Measurements from ENCODE around the gene UQCRC2.
"Not testable (repeated sequence)": the region's sequence is repeated elsewhere in the genome, so short reads cannot be mapped to it uniquely, and the experiment has no call there.

Gene UQCRC2

GRCh38 chr16:22013486-22013885, 60.3 kb downstream of the UQCRC2 start:
- DNase-seq = no peak

GRCh38 chr16:22014271-22014873, 61.2 kb downstream of the UQCRC2 start:
- DNase-seq = no peak

DNA sequence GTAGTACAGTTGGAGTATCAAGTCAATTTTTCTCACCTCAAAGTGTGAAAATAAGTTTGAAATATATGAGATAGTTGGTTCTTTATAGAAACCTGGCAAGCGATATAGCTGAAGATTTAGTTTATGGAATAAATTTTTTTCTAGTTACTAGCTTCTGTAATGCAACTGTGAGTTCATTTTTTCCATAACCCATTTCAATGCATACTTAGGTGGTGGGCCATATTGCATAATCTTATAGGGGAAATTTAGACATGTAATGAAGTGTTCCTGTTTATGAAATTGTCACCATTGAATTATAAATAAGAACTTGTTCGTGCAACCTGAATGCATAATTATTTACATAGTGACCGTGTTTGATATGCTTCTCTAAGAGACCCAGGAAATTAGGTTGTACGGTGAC, 63.8 kb downstream of the UQCRC2 start:
- no peak for DNase-seq

DNA sequence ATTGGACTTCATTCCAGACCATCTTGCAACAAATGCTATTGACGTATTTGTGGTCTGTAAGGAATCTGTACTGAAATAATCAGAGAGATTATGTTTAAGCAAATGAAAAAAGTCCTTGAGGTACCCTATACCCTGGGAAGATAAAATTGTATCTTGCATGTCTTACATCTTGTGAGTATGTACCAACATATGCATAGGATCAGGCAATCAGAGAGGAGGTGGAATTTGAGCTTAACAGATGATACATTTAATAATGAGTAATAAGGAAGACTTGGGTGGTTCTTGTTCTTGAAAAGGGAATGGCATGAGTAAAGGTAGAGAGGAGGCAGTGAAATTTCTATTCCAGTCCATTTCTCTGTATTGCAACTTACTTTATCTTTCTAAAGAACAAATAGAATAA, 65.4 kb downstream of the UQCRC2 start:
- no peak for DNase-seq

DNA sequence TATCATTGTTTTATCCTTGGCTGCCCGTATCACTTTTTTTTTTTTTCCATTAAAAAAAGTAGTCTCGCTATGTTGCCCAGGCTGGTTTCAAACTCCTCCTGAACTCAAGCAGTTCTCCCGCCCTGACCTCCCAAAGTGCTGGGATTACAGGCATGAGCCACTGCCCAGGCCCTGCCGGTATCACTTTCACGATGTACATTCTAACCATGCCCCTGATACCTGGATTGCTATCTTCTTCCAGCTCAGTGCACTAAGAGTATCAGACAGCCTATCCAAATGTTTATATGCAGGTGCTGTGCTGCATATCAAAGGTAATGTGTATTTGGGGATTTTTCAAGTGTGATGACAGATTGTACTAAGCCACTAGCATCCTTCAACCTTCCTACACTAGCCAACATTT, 69.0 kb downstream of the UQCRC2 start:
- no peak for DNase-seq

DNA sequence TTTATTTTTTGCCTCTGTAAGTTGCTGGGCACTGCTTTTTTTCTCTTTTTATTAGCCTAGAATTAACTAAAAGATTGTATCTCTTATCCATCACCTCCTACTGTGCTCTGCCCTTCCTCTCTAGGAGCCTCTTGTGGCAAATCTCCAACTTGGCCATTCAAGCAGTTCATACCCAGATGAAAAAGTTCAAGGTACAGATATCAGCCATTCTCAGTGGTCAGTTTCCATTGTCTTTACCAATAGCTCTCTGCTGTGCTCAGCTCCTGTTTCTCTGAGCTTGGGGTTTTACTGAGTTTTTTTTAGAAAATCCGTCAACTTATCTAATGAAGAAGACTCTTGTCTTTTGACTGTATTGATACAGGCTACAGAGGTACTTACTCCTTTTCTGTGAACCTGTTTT, 70.3 kb downstream of the UQCRC2 start:
- no peak for DNase-seq

- not testable (repeated sequence) for DNase-seq
Observed at GRCh38 chr16:22024785-22025184, 71.6 kb downstream of the UQCRC2 start.

GRCh38 chr16:22027633-22028032, 74.5 kb downstream of the UQCRC2 start:
- no peak for DNase-seq

- DNase-seq = no peak
Observed at GRCh38 chr16:22029632-22030031, 76.5 kb downstream of the UQCRC2 start.

DNA sequence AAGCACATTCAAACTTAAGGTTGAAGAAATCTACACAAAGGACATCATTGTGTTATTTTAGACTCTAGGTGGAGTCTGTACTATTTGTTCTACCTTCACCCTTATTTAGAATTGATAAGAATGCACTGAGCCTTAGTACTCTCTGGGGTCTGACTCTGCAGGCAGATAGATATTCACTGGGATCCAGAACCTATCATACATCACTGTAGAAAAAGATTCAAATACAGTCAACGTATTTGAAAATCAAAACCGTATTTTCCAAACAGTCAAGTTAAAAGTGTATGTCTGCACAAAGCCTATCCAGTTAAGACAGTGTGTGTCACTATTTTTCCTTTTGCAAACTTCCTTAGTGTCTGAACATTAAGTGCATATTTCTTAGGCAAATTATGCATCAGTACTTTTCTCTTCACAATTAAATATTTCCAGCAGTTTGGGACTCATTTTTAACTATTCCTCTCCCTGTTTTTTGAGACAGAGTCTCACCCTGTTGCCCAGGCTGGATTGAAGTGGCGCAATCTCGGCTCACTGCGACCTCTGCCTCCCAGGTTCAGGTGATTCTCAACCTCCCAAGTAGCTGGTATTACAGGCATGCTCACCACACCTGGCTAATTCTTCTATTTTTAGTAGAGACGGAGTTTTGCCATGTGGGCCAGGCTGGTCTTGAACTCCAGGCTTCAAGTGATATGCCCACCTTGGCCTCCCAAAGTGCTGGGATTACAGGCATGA, 77.1 kb downstream of the UQCRC2 start:
- no peak for DNase-seq

- DNase-seq = no peak
Observed at GRCh38 chr16:22031483-22032083, 78.4 kb downstream of the UQCRC2 start.

Data from NCI-H1694 treated with DMSO at 0.1 percent for 48 hours (cell line).